Middle frontal gyrus (tissue), 1 donor: Measurements from ENCODE around the gene MAN1A1.

ENCODE experiments used
- DNase-seq: peaks from one replicate; pipeline ENCODE4 v3.0.0-alpha.2; 2015; ENCODE audit warnings: low spot score; ENCODE audit errors: extremely low spot score

MAN1A1 gene

GRCh38 chr6:119148098-119148824 is 201.3 kb downstream of the MAN1A1 start:
- peak; percentile 62 for DNase-seq

GRCh38 chr6:119147101-119148053 is 202.2 kb downstream of the MAN1A1 start:
- no peak for DNase-seq

DNA sequence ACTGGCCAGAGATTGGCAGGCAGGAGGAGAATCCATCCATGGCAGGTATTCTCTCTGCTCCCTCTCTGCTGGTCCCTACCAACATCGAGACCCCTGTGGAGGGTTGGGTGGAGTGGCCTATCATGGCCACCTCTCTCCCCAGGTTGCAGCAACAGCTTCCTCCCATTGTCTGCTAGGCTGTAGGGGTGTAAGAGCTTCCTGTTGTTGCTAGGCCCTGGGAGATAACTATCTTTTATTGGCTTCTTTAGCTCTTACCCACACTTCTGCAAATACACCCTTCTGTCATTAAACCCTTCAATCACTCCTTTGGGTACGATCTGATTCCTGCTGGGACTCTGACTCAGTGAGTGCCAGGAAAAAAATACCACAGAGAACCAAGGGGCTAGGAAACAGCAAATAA is 204.4 kb downstream of the MAN1A1 start:
- DNase-seq, result no peak

DNA sequence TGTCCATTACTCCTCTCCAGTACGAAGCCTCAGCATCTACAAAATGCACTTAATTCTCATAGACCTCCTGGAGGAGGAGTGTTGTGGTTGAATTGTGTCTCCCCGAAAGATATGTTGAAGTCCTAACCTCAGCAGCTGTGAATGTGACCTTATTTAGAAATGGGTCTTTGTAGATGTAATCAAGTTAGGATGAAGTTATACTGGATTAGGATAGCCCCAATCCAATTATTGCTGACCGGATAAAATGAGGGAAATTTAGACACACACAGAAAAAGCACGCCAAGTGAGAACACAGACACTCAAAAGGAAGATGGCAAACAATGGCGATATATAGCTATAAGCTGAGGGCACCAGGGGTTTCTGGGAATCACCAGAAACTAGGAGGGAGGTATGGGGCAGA is 206.9 kb downstream of the MAN1A1 start:
- DNase-seq, result no peak

- no peak for DNase-seq
Observed at GRCh38 chr6:119142041-119142440, 207.5 kb downstream of the MAN1A1 start.

DNA sequence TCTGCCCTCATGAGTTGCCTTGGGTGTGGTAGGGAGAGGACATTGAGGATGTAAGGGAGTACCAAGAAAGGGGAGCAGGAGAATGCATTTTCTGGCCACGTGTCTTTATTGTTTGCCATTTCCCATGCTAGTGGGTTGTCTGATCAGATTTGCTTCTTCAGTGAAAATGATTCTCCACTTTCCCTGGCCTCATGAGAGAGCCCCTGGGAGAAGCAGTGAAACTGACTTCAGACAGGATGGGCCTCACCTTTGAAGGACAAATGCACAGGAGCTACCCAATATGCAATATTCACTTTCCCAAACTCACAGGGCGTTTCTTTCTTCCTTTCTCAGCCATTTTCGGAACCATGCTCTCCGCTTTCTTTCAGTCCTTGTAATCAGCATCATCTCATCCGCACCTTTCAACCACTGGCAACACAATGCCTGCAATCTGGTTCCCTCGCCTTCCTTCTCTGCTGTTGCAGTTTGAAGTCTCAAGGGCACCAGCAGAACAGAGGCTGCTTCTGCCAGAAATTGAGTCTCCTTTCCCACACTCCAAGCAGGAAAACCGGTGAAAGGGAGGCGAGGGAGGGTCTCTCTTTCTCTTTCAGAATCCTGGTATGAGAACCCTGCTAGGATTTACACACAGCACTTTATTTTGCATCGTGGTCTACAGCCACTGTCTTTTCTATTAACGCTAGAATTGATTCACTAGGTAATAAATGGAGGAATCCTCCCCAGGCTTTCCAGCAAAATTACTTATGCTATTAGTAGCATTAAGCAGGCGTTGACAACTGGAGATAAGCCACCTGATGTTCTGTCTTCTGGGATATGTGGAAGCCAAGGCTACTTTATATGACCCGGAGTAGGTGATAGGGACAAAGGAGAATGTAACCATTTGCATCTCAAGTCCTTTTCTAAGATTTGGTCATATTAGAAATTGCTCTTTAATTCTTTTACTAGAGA is 209.1 kb downstream of the MAN1A1 start:
- no peak for DNase-seq

- DNase-seq, result no peak
Observed at GRCh38 chr6:119138906-119139541, 210.5 kb downstream of the MAN1A1 start.

- DNase-seq, result no peak
Observed at GRCh38 chr6:119137194-119138072, 212.1 kb downstream of the MAN1A1 start.

- no peak for DNase-seq
Observed at GRCh38 chr6:119134752-119135151, 214.8 kb downstream of the MAN1A1 start.

- DNase-seq, result no peak
Observed at GRCh38 chr6:119133400-119133799, 216.2 kb downstream of the MAN1A1 start.

DNA sequence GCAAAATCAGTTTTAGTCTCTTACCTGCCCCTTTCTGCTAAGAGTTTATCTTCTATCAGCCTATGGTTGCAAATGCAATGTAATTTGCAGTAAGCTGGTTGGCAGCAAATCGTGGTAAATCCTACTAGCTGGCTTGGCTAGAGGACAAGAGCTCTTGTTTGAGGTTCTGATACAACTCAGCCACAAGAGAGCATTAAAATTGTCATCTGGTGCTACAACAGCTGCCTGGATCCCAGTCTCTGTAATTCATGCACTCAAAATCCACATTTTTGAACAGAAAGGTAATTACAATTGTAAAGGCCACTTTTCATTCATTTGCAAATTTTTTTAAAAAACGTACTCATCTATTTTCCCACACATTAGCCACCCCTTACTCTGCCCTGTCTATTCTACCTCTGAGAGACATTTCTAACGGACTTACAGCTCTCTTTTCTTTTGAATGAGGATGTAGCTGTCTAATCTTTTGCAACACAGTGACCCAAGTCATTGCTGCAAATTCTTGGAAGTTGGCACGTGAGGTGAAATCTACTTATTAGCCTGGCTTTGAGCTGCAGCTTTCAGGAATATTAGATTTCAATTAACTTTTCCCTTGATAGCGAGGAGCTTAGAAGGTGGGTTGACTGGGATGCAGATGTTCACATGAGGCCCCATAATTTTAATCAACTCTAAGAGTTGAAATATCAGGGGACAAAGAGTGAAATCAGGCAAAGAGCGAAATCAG is 217.1 kb downstream of the MAN1A1 start:
- DNase-seq, result no peak

DNA sequence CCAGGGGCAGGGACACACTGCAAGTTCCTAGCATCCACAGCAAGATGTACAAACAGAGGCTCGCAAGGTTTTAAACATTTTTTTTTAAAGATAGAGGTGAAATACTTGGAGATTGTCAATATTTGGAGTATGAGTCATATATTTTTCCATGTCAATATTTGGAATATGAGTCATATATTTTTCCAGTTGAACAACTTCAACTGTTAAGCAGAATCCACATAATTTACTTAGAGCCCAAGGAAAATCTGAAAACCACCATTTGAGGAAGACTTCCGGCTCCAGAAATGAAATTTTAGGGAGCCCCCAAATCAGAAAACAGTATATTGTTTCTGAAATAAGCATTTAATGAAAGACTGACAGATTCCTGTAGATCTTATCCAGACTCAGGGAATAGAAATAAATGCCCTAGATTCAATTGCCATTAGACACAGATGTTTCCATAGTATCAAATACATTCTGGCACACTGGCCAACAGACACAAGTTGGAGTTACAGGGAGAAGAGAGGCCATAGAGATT is 219.5 kb downstream of the MAN1A1 start:
- DNase-seq, result no peak

- DNase-seq, result peak; percentile 35
Observed at GRCh38 chr6:119129148-119129967, 220.2 kb downstream of the MAN1A1 start.

DNA sequence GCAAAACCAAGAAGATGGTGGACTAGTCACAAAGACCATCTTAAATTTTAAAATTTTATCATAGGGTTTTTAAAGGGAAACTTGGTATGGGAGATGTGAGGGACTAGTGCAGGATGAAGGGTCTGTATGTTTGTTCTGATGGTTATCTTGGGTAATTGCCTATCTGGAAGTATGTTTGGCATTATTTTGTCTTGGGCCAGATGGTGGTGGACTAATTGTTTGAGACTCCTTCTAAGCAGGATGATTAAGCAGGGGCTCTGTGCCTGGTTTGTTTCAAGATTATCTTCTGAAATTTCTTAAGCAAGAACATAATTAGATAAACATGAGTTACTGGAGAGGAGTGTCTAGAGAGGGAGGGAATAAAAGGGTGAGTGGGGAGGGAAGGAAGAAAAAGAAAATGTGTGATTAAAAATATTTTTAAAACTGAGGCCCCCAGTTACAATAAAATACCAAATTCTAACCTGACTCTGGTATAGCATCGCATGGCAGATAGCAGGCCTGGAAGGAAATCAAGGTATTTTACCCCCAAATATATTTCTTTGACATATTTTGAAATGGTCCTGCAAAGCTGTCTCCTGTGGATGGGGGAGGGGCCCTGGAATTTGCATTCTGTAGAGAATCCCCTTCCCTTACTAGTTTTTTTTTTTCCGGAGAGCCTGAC is 221.2 kb downstream of the MAN1A1 start:
- DNase-seq, result no peak

- no peak for DNase-seq
Observed at GRCh38 chr6:119127627-119128026, 221.9 kb downstream of the MAN1A1 start.
